ENCODE results near the gene CNTFR. TPM values are rescaled to one million over a fixed set of nuclear protein-coding genes. Genes with fewer than 3 reads are reported as not detected.

The CNTFR gene
- total RNA-seq, 1 donor from 2014 or later = 7.4 TPM

DNA sequence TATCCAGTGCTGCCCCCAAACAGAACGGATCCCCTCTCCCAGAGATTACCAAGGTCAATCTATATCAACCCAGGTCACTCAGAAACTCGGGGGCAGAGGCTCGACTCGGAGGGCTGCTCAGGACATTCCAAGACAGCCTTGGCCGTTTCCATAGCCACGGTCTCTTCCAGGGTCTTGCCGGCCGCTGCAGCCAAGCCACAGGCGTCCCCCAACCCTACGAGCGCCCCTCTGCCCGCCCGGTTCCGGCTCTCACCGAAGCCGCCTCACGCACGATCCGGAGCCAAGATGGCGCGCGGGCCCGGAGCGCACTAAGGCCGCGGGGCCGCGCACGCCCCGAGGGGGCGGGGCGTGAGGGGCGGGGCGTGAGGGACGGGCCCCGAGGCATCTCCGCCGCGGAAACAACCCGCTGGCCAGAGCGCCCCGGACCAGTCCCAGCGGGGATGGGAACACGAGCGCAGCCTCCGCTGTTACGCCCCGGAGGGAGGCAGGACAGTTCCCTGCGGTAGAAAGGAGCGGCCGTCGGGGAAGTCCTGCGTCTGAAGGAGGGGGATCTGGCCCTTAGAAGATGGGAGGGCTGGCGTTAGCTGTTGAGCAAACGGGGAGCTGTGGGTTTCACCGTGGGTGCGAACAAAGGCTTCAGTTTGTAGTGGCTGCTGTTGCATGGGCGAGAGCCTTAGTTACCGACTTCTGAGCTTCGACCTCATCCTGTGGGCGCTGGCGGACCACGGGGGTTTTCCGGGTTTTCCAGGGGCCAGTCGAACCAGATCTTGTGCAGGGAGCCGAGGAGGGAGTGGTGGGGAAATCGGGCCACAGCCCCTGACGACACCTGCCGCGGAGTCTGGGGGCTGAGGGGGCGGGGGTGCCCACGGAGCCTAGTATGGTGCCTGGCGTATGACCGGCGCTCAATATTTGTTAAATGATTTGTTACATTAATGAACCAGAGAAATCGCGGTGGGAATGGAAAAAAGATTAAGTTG is 22.6 kb upstream of the CNTFR start, which contains the start of gene RPP25L:
RPP25L (minus strand) TSS at position 287 of the 977 bp plus-strand sequence. CDS start 801 bp downstream, outside the sequence.
- H3K36me3 ChIP-seq (ENCODE audit: insufficient read depth, low read length) = peaks cover 4% of the 10 kb centered on the region
- TF ChIP-seq EZH2 (IDR thresholded peaks at IDR 0.05; ENCODE audit: insufficient read depth, low read length) = no peak
- TF ChIP-seq, protein P1, sequence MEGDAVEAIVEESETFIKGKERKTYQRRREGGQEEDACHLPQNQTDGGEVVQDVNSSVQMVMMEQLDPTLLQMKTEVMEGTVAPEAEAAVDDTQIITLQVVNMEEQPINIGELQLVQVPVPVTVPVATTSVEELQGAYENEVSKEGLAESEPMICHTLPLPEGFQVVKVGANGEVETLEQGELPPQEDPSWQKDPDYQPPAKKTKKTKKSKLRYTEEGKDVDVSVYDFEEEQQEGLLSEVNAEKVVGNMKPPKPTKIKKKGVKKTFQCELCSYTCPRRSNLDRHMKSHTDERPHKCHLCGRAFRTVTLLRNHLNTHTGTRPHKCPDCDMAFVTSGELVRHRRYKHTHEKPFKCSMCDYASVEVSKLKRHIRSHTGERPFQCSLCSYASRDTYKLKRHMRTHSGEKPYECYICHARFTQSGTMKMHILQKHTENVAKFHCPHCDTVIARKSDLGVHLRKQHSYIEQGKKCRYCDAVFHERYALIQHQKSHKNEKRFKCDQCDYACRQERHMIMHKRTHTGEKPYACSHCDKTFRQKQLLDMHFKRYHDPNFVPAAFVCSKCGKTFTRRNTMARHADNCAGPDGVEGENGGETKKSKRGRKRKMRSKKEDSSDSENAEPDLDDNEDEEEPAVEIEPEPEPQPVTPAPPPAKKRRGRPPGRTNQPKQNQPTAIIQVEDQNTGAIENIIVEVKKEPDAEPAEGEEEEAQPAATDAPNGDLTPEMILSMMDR (IDR thresholded peaks at IDR 0.05; ENCODE audit: insufficient read depth, low read depth, low read length) = no peak
- peaks cover 3% of the 10 kb centered on the region for H4K20me1 ChIP-seq (ENCODE audit: insufficient read depth, low read length)
- FAIRE-seq (no peak), DNase-seq (ENCODE audit: low read depth) (peak; percentile 68)
- H3K27ac Mint-ChIP-seq (ENCODE audit: unreplicated experiment) = peak within 1 kb of the TSS; percentile 89
- H3K27me3 Mint-ChIP-seq (ENCODE audit: low read depth, unreplicated experiment) = peaks cover 2% of the 10 kb centered on the region
- H3K4me1 Mint-ChIP-seq (ENCODE audit: low read depth, unreplicated experiment) = peaks cover 6% of the 10 kb centered on the region
- H3K4me2 ChIP-seq (ENCODE audit: low read length) = peak within 1 kb of the TSS; percentile 100
- H3K79me2 ChIP-seq (ENCODE audit: insufficient read depth, low read length) = peaks cover 12% of the 10 kb centered on the region
- H3K4me1 ChIP-seq (ENCODE audit: insufficient read depth, low read length) = peaks cover 15% of the 10 kb centered on the region
- H2AFZ ChIP-seq (ENCODE audit: low read depth, low read length) = peak within 1 kb of the TSS; percentile 97
- H3K36me3 Mint-ChIP-seq (ENCODE audit: low read depth, unreplicated experiment) = peaks cover 17% of the 10 kb centered on the region
- H3K27me3 ChIP-seq (ENCODE audit: insufficient read depth, low read length) = no peaks in the 10 kb centered on the region
- peak within 1 kb of the TSS; percentile 94 for H3K4me3 ChIP-seq (ENCODE audit: insufficient read depth, low read depth, low read length)
- H3K9me3 ChIP-seq (ENCODE audit: insufficient read depth, low read depth, low read length) = no peaks in the 10 kb centered on the region
- H3K4me3 Mint-ChIP-seq (ENCODE audit: unreplicated experiment) = peak within 1 kb of the TSS; percentile 95
- H3K9me3 Mint-ChIP-seq (ENCODE audit: unreplicated experiment) = no peaks in the 10 kb centered on the region
- H3K27ac ChIP-seq (ENCODE audit: low read depth, low read length) = peak within 1 kb of the TSS; percentile 80
- H3K9ac ChIP-seq (ENCODE audit: low read length) = peak within 1 kb of the TSS; percentile 97

DNA sequence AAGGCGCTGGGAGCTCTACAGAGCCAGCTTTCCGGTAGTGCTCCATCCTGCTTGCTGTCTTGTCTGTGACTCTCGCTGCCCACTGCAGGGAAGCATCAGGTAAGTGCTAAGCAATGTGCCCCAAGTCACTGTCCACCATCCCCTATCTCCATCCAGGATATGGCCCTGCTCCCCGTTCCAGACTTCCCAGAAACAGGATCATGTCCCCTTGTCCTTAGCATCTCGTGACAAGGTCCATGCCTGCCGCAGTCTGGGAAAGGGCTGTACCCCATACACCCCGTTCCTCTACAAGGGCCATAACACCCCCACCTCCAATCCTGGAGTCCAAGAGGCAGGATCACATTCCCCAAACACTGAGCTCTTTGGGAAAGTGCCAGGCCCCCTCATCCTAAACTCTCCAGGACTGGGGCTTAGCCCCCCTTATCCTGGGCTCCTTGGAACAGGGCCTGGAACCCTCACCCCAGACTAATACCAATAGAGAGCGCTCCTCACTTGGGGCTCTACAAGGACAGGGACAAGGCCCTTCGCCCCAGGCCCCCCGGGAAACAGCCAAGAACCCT is 21.8 kb upstream of the CNTFR start:
- Histone ChIP-seq H3K4me2 (ENCODE audit: low read length) (peak overlapping the region; percentile 100), H4K20me1 (ENCODE audit: insufficient read depth, low read length) (peaks cover 3% of the 10 kb centered on the region), H3K4me3 (ENCODE audit: insufficient read depth, low read depth, low read length) (peak overlapping the region; percentile 94), H3K9ac (ENCODE audit: low read length) (peak overlapping the region; percentile 97), H3K9me3 (ENCODE audit: insufficient read depth, low read depth, low read length) (no peaks in the 10 kb centered on the region), H3K27ac (ENCODE audit: low read depth, low read length) (peak overlapping the region; percentile 80), H2AFZ (ENCODE audit: low read depth, low read length) (peak overlapping the region; percentile 97), H3K4me1 (ENCODE audit: insufficient read depth, low read length) (peaks cover 15% of the 10 kb centered on the region), H3K36me3 (ENCODE audit: insufficient read depth, low read length) (peaks cover 2% of the 10 kb centered on the region), H3K27me3 (ENCODE audit: insufficient read depth, low read length) (peaks cover 2% of the 10 kb centered on the region), H3K79me2 (ENCODE audit: insufficient read depth, low read length) (peaks cover 12% of the 10 kb centered on the region)
- DNase-seq (ENCODE audit: low read depth) (no peak), FAIRE-seq (no peak)
- no peaks in the 10 kb centered on the region for H3K9me3 Mint-ChIP-seq (ENCODE audit: unreplicated experiment)
- TF ChIP-seq EZH2 (IDR thresholded peaks at IDR 0.05; ENCODE audit: insufficient read depth, low read length) = no peak
- TF ChIP-seq, protein P1 (IDR thresholded peaks at IDR 0.05; ENCODE audit: insufficient read depth, low read depth, low read length) = no peak
- H3K4me1 Mint-ChIP-seq (ENCODE audit: low read depth, unreplicated experiment) = peaks cover 6% of the 10 kb centered on the region
- peak overlapping the region; percentile 95 for H3K4me3 Mint-ChIP-seq (ENCODE audit: unreplicated experiment)
- H3K27me3 Mint-ChIP-seq (ENCODE audit: low read depth, unreplicated experiment) = peaks cover 2% of the 10 kb centered on the region
- peaks cover 15% of the 10 kb centered on the region for H3K36me3 Mint-ChIP-seq (ENCODE audit: low read depth, unreplicated experiment)
- H3K27ac Mint-ChIP-seq (ENCODE audit: unreplicated experiment) = peak overlapping the region; percentile 89

Data from astrocyte (in vitro differentiated cells and primary cell).